Psoas muscle (tissue), 8 donors: Measurements from ENCODE around the gene POLDIP3. TPM values are rescaled to one million over a fixed set of nuclear protein-coding genes. Genes with fewer than 3 reads are reported as not detected.

Experiments
- ATAC-seq, 4 donors: fragments of 200-7000 bp; cut with Tn5 transposase; one replicate each; pipeline ENCODE4 v1.9.1; 2020; ENCODE audit warnings: moderate library complexity in 3 of 4, mild to moderate bottlenecking in 2 of 4
- DNase-seq, 2 donors: peaks; one replicate each; pipeline ENCODE4 v3.0.0-alpha.2; 2020
- H3K27ac ChIP-seq: fragments of 200-600 bp; one replicate; pipeline ENCODE4 v1.8.0; 2022
- H3K27me3 ChIP-seq, 3 donors: fragments of 200-600 bp in 1 of 3; one replicate each; pipeline versions ENCODE4 v1.6.1 to v1.8.0; 2013 to 2022; ENCODE audit warnings: low read length in 2 of 3, mild to moderate bottlenecking in 2 of 3, moderate library complexity in 1 of 3; ENCODE audit not compliant: insufficient read depth in 3 of 3
- H3K36me3 ChIP-seq, 2 donors: fragments of 200-600 bp in 1 of 2; one replicate each; pipeline versions ENCODE4 v1.6.1 to v1.8.0; 2013 to 2022; ENCODE audit warnings: low read depth in 1 of 2, mild to moderate bottlenecking in 1 of 2, moderate library complexity in 1 of 2; ENCODE audit not compliant: insufficient read depth in 1 of 2
- H3K4me1 ChIP-seq: fragments of 200-600 bp; one replicate; pipeline ENCODE4 v1.8.0; 2022
- H3K4me3 ChIP-seq: fragments of 200-600 bp; one replicate; pipeline ENCODE4 v1.8.0; 2022; ENCODE audit warnings: mild to moderate bottlenecking
- H3K9me3 ChIP-seq: fragments of 200-600 bp; one replicate; pipeline ENCODE4 v1.8.0; 2022
- CTCF ChIP-seq: fragments of 200-600 bp; IDR thresholded peaks from one replicate; pipeline ENCODE4 v1.8.0; 2022; ENCODE audit warnings: antibody characterized with exemption
- WGBS, 3 donors: extraction: QIAGEN DNeasy Blood & Tissue Kit; methylation state at CpG; one replicate each; pipeline versions ENCODE4 v1.1.6 to v1.1.7; 2013; 5-methylcytosine and 5-hydroxymethylcytosine counted together
- intact Hi-C, 2 donors: fragments of 100-400 bp; cut with DNase I; formaldehyde crosslinking; loops; one replicate each; pipeline versions ENCODE4 v1.11.0 to v1.14.2; 2022
- polyA plus RNA-seq, 3 donors: library from polyadenylated mRNA; stranded (reverse); fragments of 200-250 nt; gene quantifications; one replicate each; pipeline ENCODE4 v1.2.3, GENCODE V29; 2013
- total RNA-seq, 4 donors: library from RNA; stranded (reverse); fragmentation: NEBNext Ultra II Directional in 2 of 4; extraction: Animal tissue kit (Norgen Biotek cat#: 25700) in 2 of 4; gene quantifications; one replicate each; pipeline versions ENCODE4 v1.2.1 to v1.2.4, GENCODE V29; 2021 to 2023
- donor health status: healthy with polysubstance abuse.
- donor health status: DM: no; HTN: no; CAD: no; lungs with moderate emphysema.
- donor health status: Bipolar disorder and iron deficiency.
- donor health status: healthy.
- donor health status: DM: yes; HTN: yes; CAD: no.
- donor health status: DM: no; HTN: no; CAD: no.
- donor health status: DM: no; HTN: no; CAD: no.
- donor health status: DM: yes; HTN: yes; CAD: no.

POLDIP3 gene
- total and polyA plus RNA-seq, 7 donors = 25.0 to 47.1 (median 32.6) TPM

- TF ChIP-seq CTCF = no peak
- ATAC-seq (peak; percentile 90 to 94 (median 92)), DNase-seq (peak; percentile 89 to 92)
- intact Hi-C loops = no loop called here
- Histone ChIP-seq H3K9me3 (no peaks in the 10 kb centered on the region), H3K27ac (peak overlapping the region; percentile 96), H3K4me1 (peaks cover 29% of the 10 kb centered on the region), H3K4me3 (no peak overlapping the region), H3K36me3 (peaks cover 0 to 50% of the 10 kb centered on the region in 2 donors), H3K27me3 (no peaks in the 10 kb centered on the region)
- WGBS, 3 donors = 10 to 44% (median 24%) methylated on average over 3 of the region's 3 CpGs
These were observed 20.8 kb upstream of the POLDIP3 start for GRCh38 chr22:42635531-42635930.

GRCh38 chr22:42633013-42633412 is 18.3 kb upstream of the POLDIP3 start:
- DNase-seq = no peak
- Histone ChIP-seq H3K27ac (peak overlapping the region; percentile 96), H3K36me3 (peaks cover 6 to 76% of the 10 kb centered on the region in 2 donors), H3K9me3 (no peaks in the 10 kb centered on the region), H3K4me1 (peaks cover 20% of the 10 kb centered on the region), H3K27me3 (no peaks in the 10 kb centered on the region), H3K4me3 (no peak overlapping the region)
- no peak for TF ChIP-seq CTCF
- intact Hi-C loops = no loop called here
- ATAC-seq = no peak
- WGBS, 3 donors = 87 to 94% (median 87%) methylated on average over 9 of the region's 9 CpGs

GRCh38 chr22:42632096-42632495 is 17.4 kb upstream of the POLDIP3 start:
- Histone ChIP-seq H3K4me3 (no peak overlapping the region), H3K27me3 (no peaks in the 10 kb centered on the region), H3K36me3 (peaks cover 11 to 85% of the 10 kb centered on the region in 2 donors), H3K4me1 (peaks cover 20% of the 10 kb centered on the region), H3K27ac (no peak overlapping the region), H3K9me3 (no peaks in the 10 kb centered on the region)
- WGBS, 3 donors = 76 to 83% (median 79%) methylated on average over 13 of the region's 13 CpGs
- ATAC-seq (no peak), DNase-seq (peak in 1 of 2 donors; percentile 62)
- intact Hi-C loops = no loop called here
- TF ChIP-seq CTCF = peak; percentile 26

GRCh38 chr22:42630901-42631602 is 16.4 kb upstream of the POLDIP3 start:
- intact Hi-C loops = no loop called here
- ATAC-seq (no peak), DNase-seq (no peak)
- no peak overlapping the region for H3K4me3 ChIP-seq
- 88 to 89% (median 88%) methylated on average over 25 to 28 of the region's 28 CpGs for WGBS, 3 donors
- peaks cover 19% of the 10 kb centered on the region for H3K4me1 ChIP-seq
- H3K9me3 ChIP-seq = no peaks in the 10 kb centered on the region
- no peak for TF ChIP-seq CTCF
- H3K27ac ChIP-seq = no peak overlapping the region
- H3K27me3 ChIP-seq = no peaks in the 10 kb centered on the region
- H3K36me3 ChIP-seq = peaks cover 11 to 88% of the 10 kb centered on the region in 2 donors

- DNase-seq (no peak), ATAC-seq (no peak)
- H3K4me3 ChIP-seq = no peak overlapping the region
- H3K27ac ChIP-seq = no peak overlapping the region
- H3K27me3 ChIP-seq = no peaks in the 10 kb centered on the region
- intact Hi-C loops = no loop called here
- H3K9me3 ChIP-seq = no peaks in the 10 kb centered on the region
- H3K36me3 ChIP-seq = peaks cover 11 to 94% of the 10 kb centered on the region in 2 donors
- H3K4me1 ChIP-seq = peaks cover 12% of the 10 kb centered on the region
- TF ChIP-seq CTCF = no peak
- 96 to 98% (median 98%) methylated on average over 18 of the region's 18 CpGs for WGBS, 3 donors
These were observed 15.5 kb upstream of the POLDIP3 start for GRCh38 chr22:42630211-42630610.
